HG03432 (cell line): ENCODE measurements around the gene PLCD3.

ENCODE experiments used
- ATAC-seq: cut with Tn5 transposase; IDR thresholded peaks from one replicate; pipeline ENCODE4 v1.9.1; 2021; ENCODE audit warnings: mild to moderate bottlenecking, moderate library complexity; ENCODE audit not compliant: unreplicated experiment

Gene PLCD3

DNA sequence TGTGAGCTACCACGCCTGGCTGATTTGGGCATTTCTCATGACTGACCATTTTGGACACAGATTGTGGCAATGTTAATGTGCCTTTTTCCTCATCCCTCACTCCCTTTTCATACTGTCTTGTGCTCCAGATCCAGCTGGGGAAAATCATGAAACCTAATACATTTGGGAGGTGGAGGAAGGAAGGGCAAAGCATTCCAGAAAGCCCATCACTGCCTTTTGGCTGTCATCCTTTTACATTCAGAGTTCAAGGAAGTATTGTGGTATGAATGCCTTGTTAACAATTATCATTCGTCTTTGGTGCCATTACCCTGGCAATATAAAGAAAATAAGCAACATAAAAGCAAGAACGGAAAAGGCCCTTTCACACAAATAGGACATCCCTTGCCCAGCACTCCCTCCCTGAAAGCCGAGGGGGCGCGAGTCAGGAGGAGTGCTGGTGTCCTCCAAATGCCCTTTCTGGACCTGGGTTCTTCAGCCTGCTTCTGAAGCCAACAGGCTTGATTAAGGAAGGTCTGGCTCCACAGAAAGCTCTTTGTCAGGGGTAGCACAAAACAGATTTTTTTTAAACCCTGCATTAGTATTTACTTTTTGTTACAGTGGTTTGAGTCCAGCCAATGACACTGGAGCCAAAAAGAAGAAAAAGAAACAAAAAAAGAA is 51.1 kb downstream of the PLCD3 start:
- no peak for ATAC-seq

- no peak for ATAC-seq
These were observed 54.7 kb downstream of the PLCD3 start for GRCh38 chr17:45077643-45078042.

GRCh38 chr17:45073414-45074070 is 58.8 kb downstream of the PLCD3 start:
- no peak for ATAC-seq

DNA sequence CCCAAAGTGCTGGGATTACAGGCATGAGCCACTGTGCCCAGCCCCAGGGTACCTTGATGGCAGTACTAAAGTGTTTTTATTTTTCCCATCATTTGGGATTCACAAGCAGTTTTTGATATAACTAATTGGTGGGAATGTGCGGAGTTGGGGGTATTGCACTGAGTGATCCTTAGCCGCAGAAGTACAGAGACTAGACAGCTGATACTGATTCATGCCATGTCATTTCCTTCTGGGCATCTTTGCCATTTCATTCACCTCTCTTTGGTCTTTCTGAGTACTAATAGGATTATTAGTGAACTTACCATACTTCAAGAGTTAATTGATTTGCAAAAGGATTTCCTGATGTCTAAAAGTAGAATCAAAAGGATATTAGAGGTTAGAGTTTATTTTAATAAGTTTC is 61.5 kb downstream of the PLCD3 start:
- no peak for ATAC-seq

DNA sequence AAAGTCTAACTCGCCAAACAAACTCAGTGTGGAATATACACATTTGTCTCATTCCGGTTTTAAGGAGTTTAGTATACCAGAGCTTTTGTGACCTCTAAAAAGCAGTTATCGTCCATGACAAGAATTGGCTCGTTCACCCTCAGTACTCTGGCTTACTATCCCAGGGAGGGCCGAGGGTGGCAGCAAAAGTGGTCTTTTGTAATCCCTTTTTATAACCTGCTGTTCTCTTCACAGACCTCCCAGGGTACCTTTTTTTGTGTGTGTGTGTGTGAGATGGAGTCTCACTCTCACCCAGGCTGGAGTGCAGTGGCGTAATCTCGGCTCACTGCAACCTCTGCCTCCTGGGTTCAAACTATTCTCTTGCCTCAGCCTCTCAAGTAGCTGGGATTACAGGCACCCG is 62.3 kb downstream of the PLCD3 start:
- ATAC-seq, result no peak

- ATAC-seq, result no peak
These were observed 64.7 kb downstream of the PLCD3 start for GRCh38 chr17:45067637-45068036.

DNA sequence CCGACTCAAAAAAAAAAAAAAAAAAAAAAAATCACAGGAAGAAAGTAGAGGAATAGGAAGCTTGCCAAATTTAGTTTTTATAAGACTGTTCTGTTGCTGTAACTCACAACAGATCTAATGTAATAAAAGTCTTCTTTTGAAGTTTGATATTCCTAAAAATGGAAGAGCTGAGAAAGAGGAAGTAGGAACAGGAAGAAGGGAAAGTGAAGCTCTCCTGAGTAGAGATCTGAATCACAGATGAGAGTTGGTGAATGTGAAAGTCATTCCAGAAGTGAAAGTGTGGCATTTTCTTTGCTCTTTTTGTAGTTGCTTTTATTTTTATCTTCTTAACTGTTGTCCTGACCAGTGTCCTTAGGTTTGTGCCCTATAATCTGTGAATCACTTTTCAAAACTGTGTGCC is 69.1 kb downstream of the PLCD3 start:
- ATAC-seq, result no peak

GRCh38 chr17:45061606-45062205 is 70.6 kb downstream of the PLCD3 start:
- no peak for ATAC-seq

- ATAC-seq, result peak; percentile 91
These were observed 71.3 kb downstream of the PLCD3 start, which contains the start of gene NMT1 for GRCh38 chr17:45060797-45061605. Gene NMT1, plus strand, starts transcription at chr17:45061317. Its CDS starts 13 bp downstream, at chr17:45061330.

DNA sequence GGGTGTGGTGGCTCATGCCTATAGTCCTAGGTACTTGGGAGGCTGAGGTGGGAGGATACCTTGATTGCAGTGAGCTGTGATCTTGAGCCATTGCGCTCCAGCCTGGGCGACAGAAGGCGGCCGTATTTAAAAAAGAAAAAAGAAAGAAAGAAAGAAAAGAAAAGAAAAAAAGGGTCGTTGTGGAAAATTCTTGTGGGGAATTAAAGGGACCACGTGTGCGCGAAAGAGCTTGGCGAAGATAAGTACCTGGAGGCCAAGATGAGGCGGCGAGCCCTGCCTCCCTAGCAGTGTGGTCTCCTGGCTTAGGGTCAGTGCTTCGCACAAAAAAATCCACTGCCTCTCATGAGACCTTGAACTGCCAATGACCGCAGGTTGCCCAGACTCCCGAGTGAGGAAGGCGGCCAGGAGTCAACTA is 71.9 kb downstream of the PLCD3 start:
- ATAC-seq, result no peak
